Body of pancreas (tissue), 4 donors: Measurements from ENCODE around the gene CSNK2A3.

ENCODE experiments used
- CTCF ChIP-seq, 7 experiments: fragments of 450-650 bp in 4 of 7; fragments of 200-600 bp in 3 of 7; sonication (generic) in 3 of 7; IDR thresholded peaks; one replicate each; pipeline ENCODE4 v1.5.1; 2016 to 2019; ENCODE audit warnings: antibody characterized with exemption in 7 of 7
- POLR2A ChIP-seq, 3 donors: fragments of 450-650 bp; IDR thresholded peaks; one replicate each; pipeline ENCODE4 v1.6.1; 2016; ENCODE audit warnings: antibody characterized with exemption in 3 of 3, mild to moderate bottlenecking in 2 of 3

- TF ChIP-seq CTCF (IDR thresholded peaks at IDR 0.05) (no peak), POLR2A (IDR thresholded peaks at IDR 0.05) (no peak)
These were observed 49.0 kb upstream of the CSNK2A3 start for GRCh38 chr11:11401960-11402535.
